NT2/D1 (cell line): ENCODE data around the gene ZBTB16.

Experiments
- DNase-seq: peaks from one replicate; pipeline ENCODE4 v3.0.0-alpha.2; 2011; ENCODE audit warnings: low read depth, low spot score
- H3K27me3 ChIP-seq: 2 replicates; pipeline ENCODE4 v1.6.0; 2011; ENCODE audit warnings: mild to moderate bottlenecking; ENCODE audit not compliant: insufficient read length, insufficient read depth
- H3K36me3 ChIP-seq: 2 replicates; pipeline ENCODE4 v1.6.1; 2011; ENCODE audit warnings: mild to moderate bottlenecking, low read length, mixed read lengths; ENCODE audit not compliant: insufficient read depth, insufficient read length
- H3K4me1 ChIP-seq: 2 replicates; pipeline ENCODE4 v1.5.1; 2011; ENCODE audit not compliant: insufficient read depth, insufficient read length
- H3K4me3 ChIP-seq: 2 replicates; pipeline ENCODE4 v1.5.1; 2011; ENCODE audit warnings: low read depth; ENCODE audit not compliant: insufficient read length
- H3K9ac ChIP-seq: 2 replicates; pipeline ENCODE4 v1.6.0; 2011; ENCODE audit warnings: low read depth; ENCODE audit not compliant: insufficient read length
- H3K9me3 ChIP-seq: 2 replicates; pipeline ENCODE4 v1.5.1; 2011; ENCODE audit warnings: mild to moderate bottlenecking, low read length; ENCODE audit not compliant: insufficient read depth
- SUZ12 ChIP-seq: IDR thresholded peaks from 2 replicates; pipeline ENCODE4 v1.6.1; 2011; ENCODE audit not compliant: insufficient read length, insufficient read depth; ENCODE audit errors: extremely low read depth
- YY1 ChIP-seq: IDR thresholded peaks from 2 replicates; pipeline ENCODE4 v1.6.1; 2011; ENCODE audit not compliant: insufficient read length, insufficient read depth
- ZNF274 ChIP-seq: IDR thresholded peaks from 2 replicates; pipeline ENCODE4 v1.6.1; 2011; ENCODE audit warnings: mild to moderate bottlenecking, low read depth, low read length

The ZBTB16 gene

GRCh38 chr11:114211444-114212121 is 152.1 kb downstream of the ZBTB16 start:
- Histone ChIP-seq H3K36me3 (no peaks in the 10 kb centered on the region), H3K9me3 (no peaks in the 10 kb centered on the region), H3K4me3 (no peak overlapping the region), H3K9ac (no peak overlapping the region), H3K4me1 (peaks cover 5% of the 10 kb centered on the region), H3K27me3 (no peaks in the 10 kb centered on the region)
- no peak for DNase-seq
- TF ChIP-seq ZNF274 = no peak
- TF ChIP-seq YY1 = no peak
- TF ChIP-seq SUZ12 = no peak

DNA sequence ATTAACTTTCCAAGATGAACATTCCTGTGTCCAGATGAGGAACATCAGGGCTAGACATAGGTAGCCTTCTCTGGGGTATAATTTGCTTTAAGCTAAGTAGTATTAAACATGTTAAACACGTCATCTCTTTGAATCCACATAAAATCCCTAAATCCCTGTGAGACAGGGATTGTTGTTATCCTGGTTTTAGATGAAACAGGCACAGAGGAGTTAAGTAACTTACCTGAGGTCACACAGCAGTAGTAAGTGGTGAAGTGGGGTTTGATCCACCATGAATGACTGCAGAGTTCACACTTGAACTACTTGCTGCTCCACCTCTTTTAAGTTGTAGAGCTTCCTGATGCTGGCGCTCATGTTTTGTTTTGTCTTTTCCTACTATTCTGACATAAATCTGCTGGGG is 154.1 kb downstream of the ZBTB16 start:
- no peak overlapping the region for H3K9ac ChIP-seq
- no peak for DNase-seq
- H3K4me3 ChIP-seq = no peak overlapping the region
- peaks cover 5% of the 10 kb centered on the region for H3K4me1 ChIP-seq
- H3K36me3 ChIP-seq = no peaks in the 10 kb centered on the region
- H3K9me3 ChIP-seq = no peaks in the 10 kb centered on the region
- no peak for TF ChIP-seq SUZ12
- TF ChIP-seq YY1 = no peak
- H3K27me3 ChIP-seq = no peaks in the 10 kb centered on the region

- H3K4me3 ChIP-seq = no peak overlapping the region
- TF ChIP-seq SUZ12 = no peak
- TF ChIP-seq ZNF274 = no peak
- no peak for TF ChIP-seq YY1
- H3K36me3 ChIP-seq = no peaks in the 10 kb centered on the region
- H3K4me1 ChIP-seq = peaks cover 2% of the 10 kb centered on the region
- no peak overlapping the region for H3K9ac ChIP-seq
- no peaks in the 10 kb centered on the region for H3K27me3 ChIP-seq
- H3K9me3 ChIP-seq = no peaks in the 10 kb centered on the region
- DNase-seq = no peak
These were observed 155.9 kb downstream of the ZBTB16 start for GRCh38 chr11:114215428-114215827.

- Histone ChIP-seq H3K9me3 (no peaks in the 10 kb centered on the region), H3K4me3 (no peak overlapping the region)
- no peak for DNase-seq
These were observed 156.6 kb downstream of the ZBTB16 start for GRCh38 chr11:114215871-114216795.

GRCh38 chr11:114216796-114217180 is 157.3 kb downstream of the ZBTB16 start:
- no peak overlapping the region for H3K9ac ChIP-seq

More at GRCh38 chr11:114215871-114216795, 156.6 kb downstream of the ZBTB16 start:
- H3K9ac ChIP-seq = no peak overlapping the region
- no peak for TF ChIP-seq ZNF274
- no peak for TF ChIP-seq SUZ12
- no peak for TF ChIP-seq YY1
- H3K36me3 ChIP-seq = no peaks in the 10 kb centered on the region
- H3K4me1 ChIP-seq = peaks cover 2% of the 10 kb centered on the region
- no peaks in the 10 kb centered on the region for H3K27me3 ChIP-seq

GRCh38 chr11:114218508-114218907 is 159.0 kb downstream of the ZBTB16 start:
- no peak overlapping the region for H3K4me3 ChIP-seq
- H3K9ac ChIP-seq = no peak overlapping the region
- no peaks in the 10 kb centered on the region for H3K9me3 ChIP-seq
- H3K4me1 ChIP-seq = no peaks in the 10 kb centered on the region
- TF ChIP-seq YY1 (no peak), SUZ12 (no peak), ZNF274 (no peak)
- no peaks in the 10 kb centered on the region for H3K27me3 ChIP-seq
- no peak for DNase-seq
- H3K36me3 ChIP-seq = no peaks in the 10 kb centered on the region

More at GRCh38 chr11:114216796-114217180, 157.3 kb downstream of the ZBTB16 start:
- H3K27me3 ChIP-seq = no peaks in the 10 kb centered on the region
- no peak for DNase-seq
- no peaks in the 10 kb centered on the region for H3K9me3 ChIP-seq
- TF ChIP-seq SUZ12 (no peak), ZNF274 (no peak), YY1 (no peak)
- no peak overlapping the region for H3K4me3 ChIP-seq
- no peaks in the 10 kb centered on the region for H3K36me3 ChIP-seq
- peaks cover 2% of the 10 kb centered on the region for H3K4me1 ChIP-seq
